Keratinocyte (primary cell): ENCODE data around the gene TRABD2B. TPM values are rescaled to one million over a fixed set of nuclear protein-coding genes. Genes with fewer than 3 reads are reported as not detected.

Experiments
- DNase-seq: peaks from one replicate; pipeline ENCODE4 v3.0.0-alpha.2; 2011; ENCODE audit warnings: low read depth, missing footprints, low spot score
- FAIRE-seq: peaks from 2 replicates; lab custom pipeline; 2011; peaks lifted over from hg19 to GRCh38; lab: Jason Lieb, UNC
- H2AFZ ChIP-seq: 2 replicates; pipeline ENCODE4 v1.6.0; 2012; ENCODE audit warnings: low read length, control low read depth, inconsistent platforms; ENCODE audit not compliant: control insufficient read depth
- H3K27ac ChIP-seq: 2 replicates; pipeline ENCODE4 v1.5.1; 2011; ENCODE audit warnings: low read length; ENCODE audit not compliant: control insufficient read depth, insufficient read depth
- H3K27me3 ChIP-seq: 3 replicates; pipeline ENCODE4 v1.6.0; 2011; ENCODE audit warnings: low read length; ENCODE audit not compliant: control insufficient read depth, insufficient read depth; ENCODE audit errors: extremely low read depth
- H3K36me3 ChIP-seq, 2 experiments: 2 replicates in 1 of 2; 3 replicates in 1 of 2; pipeline ENCODE4 v1.5.1; 2011; ENCODE audit warnings: low read length in 2 of 2, mild to moderate bottlenecking in 1 of 2; ENCODE audit not compliant: control insufficient read depth in 2 of 2, insufficient read depth in 2 of 2; ENCODE audit errors: extremely low read depth in 1 of 2
- H3K4me1 ChIP-seq: 3 replicates; pipeline ENCODE4 v1.5.1; 2011; ENCODE audit warnings: low read length; ENCODE audit not compliant: control insufficient read depth, insufficient read depth; ENCODE audit errors: extremely low read depth
- H3K4me2 ChIP-seq: 3 replicates; pipeline ENCODE4 v1.6.0; 2011; ENCODE audit warnings: low read depth, low read length; ENCODE audit not compliant: control insufficient read depth, insufficient read depth; ENCODE audit errors: extremely low read depth
- H3K4me3 ChIP-seq, 3 experiments: fragments of 200-600 bp in 1 of 3; sonication (generic) in 1 of 3; 2 replicates in 2 of 3; 3 replicates in 1 of 3; pipeline ENCODE4 v1.5.1; 2011 to 2016; ENCODE audit warnings: low read length in 3 of 3, mild to moderate bottlenecking in 3 of 3, control low read depth in 2 of 3, inconsistent platforms in 1 of 3, low read depth in 1 of 3, mixed read lengths in 1 of 3, mixed run types in 1 of 3, moderate library complexity in 1 of 3; ENCODE audit not compliant: control insufficient read depth in 2 of 3, insufficient read depth in 2 of 3; ENCODE audit errors: extremely low read depth in 1 of 3
- H3K79me2 ChIP-seq: 2 replicates; pipeline ENCODE4 v1.6.0; 2012; ENCODE audit warnings: low read length; ENCODE audit not compliant: control insufficient read depth, insufficient read depth
- H3K9ac ChIP-seq: 3 replicates; pipeline ENCODE4 v1.6.0; 2011; ENCODE audit warnings: low read length; ENCODE audit not compliant: control insufficient read depth, insufficient read depth; ENCODE audit errors: extremely low read depth
- H3K9me1 ChIP-seq: 3 replicates; pipeline ENCODE4 v1.6.0; 2011; ENCODE audit warnings: low read length; ENCODE audit not compliant: control insufficient read depth, insufficient read depth; ENCODE audit errors: extremely low read depth
- H3K9me3 ChIP-seq: 2 replicates; pipeline ENCODE4 v1.5.1; 2012; ENCODE audit warnings: low read depth, low read length; ENCODE audit not compliant: control insufficient read depth
- H4K20me1 ChIP-seq: 3 replicates; pipeline ENCODE4 v1.6.0; 2011; ENCODE audit warnings: low read length; ENCODE audit not compliant: control insufficient read depth, insufficient read depth; ENCODE audit errors: extremely low read depth
- CTCF ChIP-seq, 3 experiments: IDR thresholded peaks in 1 of 3; conservative IDR thresholded peaks in 1 of 3; optimal IDR thresholded peaks in 1 of 3; 2 replicates in 2 of 3; 3 replicates in 1 of 3; pipeline versions ENCODE3 to v1.5.1; 2011; ENCODE audit warnings: low read length in 3 of 3, mild to moderate bottlenecking in 3 of 3, moderate library complexity in 2 of 3, control low read depth in 1 of 3, inconsistent platforms in 1 of 3; ENCODE audit not compliant: insufficient read depth in 2 of 3; ENCODE audit errors: extremely low read depth in 1 of 3
- EZH2 ChIP-seq: IDR thresholded peaks from one replicate; pipeline ENCODE4 v1.6.1; 2012; ENCODE audit warnings: inconsistent platforms, mild to moderate bottlenecking, low read length, moderate library complexity
- dilution Hi-C: fragments of 300-500 bp; cut with MboI; formaldehyde crosslinking; loops from one replicate; pipeline ENCODE4 v1.7.0; 2020; ENCODE audit warnings: low sequenced_read_pairs; ENCODE audit not compliant: extremely low pct_ligation_motif_present
- polyA plus RNA-seq, 5 experiments: library from polyadenylated mRNA; depleted of rRNA in 3 of 5; stranded (reverse) in 3 of 5; stranded (forward) in 1 of 5; unstranded in 1 of 5; fragments of >200 nt; gene quantifications; 1 replicate in 1 of 5; 2 replicates in 3 of 5; 3 replicates in 1 of 5; pipeline versions ENCODE4 v1.2.1 to v1.2.3, GENCODE V29; 2011 to 2012; ENCODE audit warnings: missing spikeins in 2 of 5, low read depth in 1 of 5, low replicate concordance in 1 of 5

Gene TRABD2B
- polyA plus RNA-seq, 1 donor (not counting 4 experiments of a cell fraction or from before 2014, with no cell fraction given): 0.13 TPM

- Histone ChIP-seq H4K20me1 (no peaks in the 10 kb centered on the region), H3K9me1 (no peaks in the 10 kb centered on the region), H3K79me2 (no peaks in the 10 kb centered on the region), H3K36me3 (no peaks in the 10 kb centered on the region), H3K4me2 (no peak overlapping the region), H3K27me3 (peaks cover 74% of the 10 kb centered on the region), H3K4me3 (no peak overlapping the region), H3K9ac (no peak overlapping the region), H3K9me3 (no peaks in the 10 kb centered on the region), H3K27ac (no peak overlapping the region), H3K4me1 (peaks cover 9% of the 10 kb centered on the region), H2AFZ (no peak overlapping the region)
- FAIRE-seq (no peak), DNase-seq (no peak)
- dilution Hi-C loops: no loop called here
- no peak for TF ChIP-seq EZH2
- TF ChIP-seq CTCF (optimal IDR thresholded peaks at IDR 0.05 in 1 of 3, IDR thresholded peaks at IDR 0.05 in 1 of 3, conservative IDR thresholded peaks at IDR 0.05 in 1 of 3; ENCODE audit: extremely low read depth in 1 of 3, insufficient read depth in 2 of 3, low read length in 3 of 3): no peak
Measured at GRCh38 chr1:47713333-47713953, 283.7 kb downstream of the TRABD2B start.

DNA sequence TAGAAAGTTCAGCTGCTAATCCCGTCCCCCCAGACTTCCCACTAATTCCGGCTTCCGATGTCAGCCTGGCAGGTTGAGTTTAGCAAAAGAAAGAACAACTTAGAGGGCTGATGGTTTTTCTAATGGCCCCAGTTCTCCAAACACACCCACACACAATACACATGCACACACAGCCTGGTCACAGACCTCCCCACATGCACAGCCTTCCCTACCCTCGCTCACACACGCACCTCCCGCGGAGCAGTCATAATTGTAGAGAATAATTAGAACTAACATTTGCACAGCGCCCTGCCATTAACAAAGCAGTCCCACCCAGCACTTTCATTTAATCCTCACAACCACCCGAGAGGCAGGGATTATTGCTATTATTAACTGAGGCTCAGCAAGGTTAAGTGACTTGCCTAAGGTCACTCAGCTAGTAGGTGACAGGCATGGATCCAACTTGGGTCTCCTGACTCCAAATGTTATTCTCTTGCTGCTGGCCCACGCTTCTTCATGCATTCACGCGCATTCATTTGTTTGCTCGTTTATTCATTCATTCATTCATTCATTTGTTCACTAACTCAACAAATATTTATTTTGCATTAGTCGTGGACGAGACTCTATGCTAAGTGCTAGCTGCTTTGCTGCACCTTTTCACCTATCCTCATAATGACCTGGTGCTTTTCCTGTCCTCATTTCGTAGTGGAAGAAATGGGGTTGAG, 284.4 kb downstream of the TRABD2B start:
- Histone ChIP-seq H3K27ac (no peak overlapping the region), H3K9me1 (no peaks in the 10 kb centered on the region), H3K36me3 (no peaks in the 10 kb centered on the region), H3K27me3 (peaks cover 77% of the 10 kb centered on the region), H2AFZ (no peak overlapping the region), H4K20me1 (no peaks in the 10 kb centered on the region), H3K9me3 (no peaks in the 10 kb centered on the region), H3K4me2 (no peak overlapping the region), H3K79me2 (no peaks in the 10 kb centered on the region), H3K4me1 (peaks cover 9% of the 10 kb centered on the region), H3K4me3 (no peak overlapping the region), H3K9ac (no peak overlapping the region)
- TF ChIP-seq CTCF (optimal IDR thresholded peaks at IDR 0.05 in 1 of 3, IDR thresholded peaks at IDR 0.05 in 1 of 3, conservative IDR thresholded peaks at IDR 0.05 in 1 of 3; ENCODE audit: extremely low read depth in 1 of 3, insufficient read depth in 2 of 3, low read length in 3 of 3) (no peak), EZH2 (no peak)
- DNase-seq (no peak), FAIRE-seq (no peak)
- dilution Hi-C loops: no loop called here
